SK-N-MC (cell line): ENCODE data around the gene DNPEP.

Source experiments
- EZH2 ChIP-seq: fragments of 200-600 bp; sonication (generic); IDR thresholded peaks from one replicate; pipeline ENCODE4 v1.6.1; 2017; ENCODE audit warnings: antibody characterized with exemption
- FOXP2 ChIP-seq: optimal IDR thresholded peaks from 2 replicates; pipeline ENCODE3; 2011; ENCODE audit warnings: mild to moderate bottlenecking, moderate library complexity; ENCODE audit not compliant: insufficient read depth; ENCODE audit errors: extremely low read length, control extremely low read depth
- POLR2AphosphoS5 ChIP-seq: IDR thresholded peaks from 2 replicates; pipeline ENCODE4 v1.6.1; 2012; ENCODE audit warnings: mild to moderate bottlenecking, low read depth, low read length, borderline replicate concordance

DNA sequence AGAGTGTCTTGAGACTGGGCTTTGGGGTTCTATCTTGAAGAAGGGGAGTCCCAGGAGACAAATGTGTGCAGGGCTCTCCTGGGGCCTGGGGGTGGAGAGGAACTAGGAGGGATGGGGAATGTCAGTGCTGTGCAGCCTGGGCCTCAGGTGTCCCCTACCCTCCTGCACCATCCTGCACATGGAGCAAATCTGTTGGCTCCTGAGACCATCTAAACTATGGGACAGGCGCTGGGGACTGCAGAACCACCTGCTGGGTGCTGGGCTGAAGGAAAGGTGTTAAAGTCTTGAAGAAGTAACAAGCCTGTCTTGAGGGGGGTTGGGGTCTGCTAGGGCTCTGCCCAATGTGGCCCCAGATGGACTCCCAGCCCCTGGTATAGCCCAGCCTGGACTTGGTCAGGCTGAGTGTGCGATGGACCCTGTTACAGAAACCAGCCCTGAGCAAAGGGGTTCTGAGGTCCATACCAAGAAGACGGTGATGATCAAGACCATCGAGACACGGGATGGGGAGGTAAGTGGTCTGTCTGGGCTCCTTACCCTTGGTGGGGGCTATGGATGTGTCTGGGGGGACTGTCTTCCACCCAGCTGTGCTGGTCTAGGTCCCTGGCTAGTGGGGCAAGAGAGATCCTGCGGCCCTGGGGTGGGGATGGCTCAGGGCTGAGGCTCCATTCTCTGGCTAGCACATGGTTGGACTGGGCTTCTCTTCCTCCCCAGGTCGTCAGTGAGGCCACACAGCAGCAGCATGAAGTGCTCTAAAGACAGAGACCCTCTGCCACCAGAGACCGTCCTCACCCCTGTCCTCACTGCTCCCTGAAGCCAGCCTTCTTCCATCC is 37.7 kb upstream of the DNPEP start:
- TF ChIP-seq POLR2AphosphoS5 (no peak), EZH2 (no peak), FOXP2 (no peak)
